Astrocyte (in vitro differentiated cells and primary cell): ENCODE data around the gene ITSN1. TPM values are rescaled to one million over a fixed set of nuclear protein-coding genes. Genes with fewer than 3 reads are reported as not detected.

Source experiments
- DNase-seq: peaks from one replicate; pipeline ENCODE4 v3.0.0-alpha.2; 2010; ENCODE audit warnings: low read depth
- FAIRE-seq: peaks from 2 replicates; lab custom pipeline; 2011; peaks lifted over from hg19 to GRCh38; lab: Jason Lieb, UNC
- H2AFZ ChIP-seq: 2 replicates; pipeline ENCODE4 v1.6.0; 2012; ENCODE audit warnings: low read depth, low read length, inconsistent platforms
- H3K27ac ChIP-seq: 2 replicates; pipeline ENCODE4 v1.5.1; 2011; ENCODE audit warnings: low read depth, low read length, inconsistent platforms
- H3K27me3 ChIP-seq: 2 replicates; pipeline ENCODE4 v1.6.0; 2011; ENCODE audit warnings: low read length, inconsistent platforms; ENCODE audit not compliant: insufficient read depth
- H3K36me3 ChIP-seq: 2 replicates; pipeline ENCODE4 v1.5.1; 2011; ENCODE audit warnings: low read length, inconsistent platforms; ENCODE audit not compliant: insufficient read depth
- H3K4me1 ChIP-seq: 2 replicates; pipeline ENCODE4 v1.5.1; 2011; ENCODE audit warnings: low read length, inconsistent platforms; ENCODE audit not compliant: insufficient read depth
- H3K4me2 ChIP-seq: 2 replicates; pipeline ENCODE4 v1.6.0; 2012; ENCODE audit warnings: low read length, inconsistent platforms
- H3K4me3 ChIP-seq: 2 replicates; pipeline ENCODE4 v1.5.1; 2011; ENCODE audit warnings: low read depth, mild to moderate bottlenecking, low read length, inconsistent platforms; ENCODE audit not compliant: insufficient read depth
- H3K79me2 ChIP-seq: 2 replicates; pipeline ENCODE4 v1.6.0; 2012; ENCODE audit warnings: mild to moderate bottlenecking, low read length, inconsistent platforms; ENCODE audit not compliant: insufficient read depth
- H3K9ac ChIP-seq: 2 replicates; pipeline ENCODE4 v1.6.0; 2012; ENCODE audit warnings: mild to moderate bottlenecking, low read length, inconsistent platforms
- H3K9me3 ChIP-seq: 2 replicates; pipeline ENCODE4 v1.5.1; 2012; ENCODE audit warnings: low read depth, mild to moderate bottlenecking, low read length, inconsistent platforms; ENCODE audit not compliant: insufficient read depth
- H4K20me1 ChIP-seq: 2 replicates; pipeline ENCODE4 v1.6.0; 2012; ENCODE audit warnings: low read length, inconsistent platforms; ENCODE audit not compliant: insufficient read depth
- H3K27ac Mint-ChIP-seq: one replicate; pipeline ENCODE4 v1.8.0; 2021; ENCODE audit warnings: mild to moderate bottlenecking, mixed read lengths; ENCODE audit not compliant: unreplicated experiment
- H3K27me3 Mint-ChIP-seq: one replicate; pipeline ENCODE4 v1.8.0; 2021; ENCODE audit warnings: low read depth, mixed read lengths; ENCODE audit not compliant: unreplicated experiment
- H3K36me3 Mint-ChIP-seq: one replicate; pipeline ENCODE4 v1.8.0; 2021; ENCODE audit warnings: low read depth, mixed read lengths; ENCODE audit not compliant: unreplicated experiment
- H3K4me1 Mint-ChIP-seq: one replicate; pipeline ENCODE4 v1.8.0; 2021; ENCODE audit warnings: low read depth, mixed read lengths; ENCODE audit not compliant: unreplicated experiment
- H3K4me3 Mint-ChIP-seq: one replicate; pipeline ENCODE4 v1.8.0; 2021; ENCODE audit warnings: mild to moderate bottlenecking, moderate library complexity, mixed read lengths; ENCODE audit not compliant: unreplicated experiment
- H3K9me3 Mint-ChIP-seq: one replicate; pipeline ENCODE4 v1.8.0; 2021; ENCODE audit warnings: mild to moderate bottlenecking, mixed read lengths; ENCODE audit not compliant: unreplicated experiment
- EZH2 ChIP-seq: IDR thresholded peaks from 2 replicates; pipeline ENCODE4 v1.6.1; 2012; ENCODE audit warnings: mild to moderate bottlenecking, low read length, inconsistent platforms; ENCODE audit not compliant: insufficient read depth
- total RNA-seq: library from RNA; stranded (reverse); gene quantifications from 2 replicates; pipeline ENCODE4 v1.2.1, GENCODE V29; 2021
- TF ChIP-seq, protein P1 (sequence below): IDR thresholded peaks from 2 replicates; pipeline ENCODE4 v1.5.1; 2011; ENCODE audit warnings: low read depth, mild to moderate bottlenecking, inconsistent platforms, low read length, moderate library complexity; ENCODE audit not compliant: insufficient read depth

ITSN1 gene
- total RNA-seq, 1 donor from 2014 or later = 77.3 TPM

- Histone ChIP-seq H3K4me3 (no peak overlapping the region), H3K9ac (no peak overlapping the region), H2AFZ (no peak overlapping the region), H3K9me3 (no peaks in the 10 kb centered on the region), H3K27ac (no peak overlapping the region), H3K4me1 (peaks cover 4% of the 10 kb centered on the region), H3K4me2 (no peak overlapping the region), H3K36me3 (peaks cover 5% of the 10 kb centered on the region), H3K79me2 (no peaks in the 10 kb centered on the region), H3K27me3 (no peaks in the 10 kb centered on the region), H4K20me1 (no peaks in the 10 kb centered on the region)
- FAIRE-seq = no peak
- Mint-ChIP-seq H3K27ac (peak overlapping the region; percentile 10), H3K4me3 (no peak overlapping the region), H3K4me1 (peaks cover 7% of the 10 kb centered on the region), H3K36me3 (peaks cover 29% of the 10 kb centered on the region), H3K9me3 (no peaks in the 10 kb centered on the region), H3K27me3 (no peaks in the 10 kb centered on the region)
- DNase-seq = no peak
- TF ChIP-seq EZH2 = no peak
- TF ChIP-seq, protein P1, sequence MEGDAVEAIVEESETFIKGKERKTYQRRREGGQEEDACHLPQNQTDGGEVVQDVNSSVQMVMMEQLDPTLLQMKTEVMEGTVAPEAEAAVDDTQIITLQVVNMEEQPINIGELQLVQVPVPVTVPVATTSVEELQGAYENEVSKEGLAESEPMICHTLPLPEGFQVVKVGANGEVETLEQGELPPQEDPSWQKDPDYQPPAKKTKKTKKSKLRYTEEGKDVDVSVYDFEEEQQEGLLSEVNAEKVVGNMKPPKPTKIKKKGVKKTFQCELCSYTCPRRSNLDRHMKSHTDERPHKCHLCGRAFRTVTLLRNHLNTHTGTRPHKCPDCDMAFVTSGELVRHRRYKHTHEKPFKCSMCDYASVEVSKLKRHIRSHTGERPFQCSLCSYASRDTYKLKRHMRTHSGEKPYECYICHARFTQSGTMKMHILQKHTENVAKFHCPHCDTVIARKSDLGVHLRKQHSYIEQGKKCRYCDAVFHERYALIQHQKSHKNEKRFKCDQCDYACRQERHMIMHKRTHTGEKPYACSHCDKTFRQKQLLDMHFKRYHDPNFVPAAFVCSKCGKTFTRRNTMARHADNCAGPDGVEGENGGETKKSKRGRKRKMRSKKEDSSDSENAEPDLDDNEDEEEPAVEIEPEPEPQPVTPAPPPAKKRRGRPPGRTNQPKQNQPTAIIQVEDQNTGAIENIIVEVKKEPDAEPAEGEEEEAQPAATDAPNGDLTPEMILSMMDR = no peak
Observed at GRCh38 chr21:33750017-33750416, 107.7 kb downstream of the ITSN1 start.

- Histone ChIP-seq H3K27me3 (no peaks in the 10 kb centered on the region), H3K4me2 (no peak overlapping the region), H3K4me1 (peaks cover 4% of the 10 kb centered on the region), H3K36me3 (peaks cover 4% of the 10 kb centered on the region), H3K79me2 (no peaks in the 10 kb centered on the region), H3K4me3 (no peak overlapping the region), H4K20me1 (no peaks in the 10 kb centered on the region), H3K9me3 (no peaks in the 10 kb centered on the region), H3K27ac (no peak overlapping the region), H2AFZ (no peak overlapping the region), H3K9ac (no peak overlapping the region)
- no peak overlapping the region for H3K4me3 Mint-ChIP-seq
- H3K27me3 Mint-ChIP-seq = no peaks in the 10 kb centered on the region
- DNase-seq (peak; percentile 18), FAIRE-seq (peak; percentile 80)
- H3K27ac Mint-ChIP-seq = peak overlapping the region; percentile 43
- H3K4me1 Mint-ChIP-seq = peaks cover 7% of the 10 kb centered on the region
- peaks cover 30% of the 10 kb centered on the region for H3K36me3 Mint-ChIP-seq
- H3K9me3 Mint-ChIP-seq = no peaks in the 10 kb centered on the region
- TF ChIP-seq, protein P1 = no peak
- no peak for TF ChIP-seq EZH2
Observed at GRCh38 chr21:33751120-33751519, 108.8 kb downstream of the ITSN1 start.

GRCh38 chr21:33751533-33751932 is 109.2 kb downstream of the ITSN1 start:
- H3K36me3 ChIP-seq = peaks cover 4% of the 10 kb centered on the region

More at GRCh38 chr21:33751533-33751932, 109.2 kb downstream of the ITSN1 start:
- TF ChIP-seq, protein P1 = no peak
- TF ChIP-seq EZH2 = no peak
- H3K27me3 ChIP-seq = no peaks in the 10 kb centered on the region
- no peak overlapping the region for H2AFZ ChIP-seq
- H3K36me3 Mint-ChIP-seq = peaks cover 28% of the 10 kb centered on the region
- no peaks in the 10 kb centered on the region for H4K20me1 ChIP-seq
- H3K9ac ChIP-seq = no peak overlapping the region
- no peak overlapping the region for H3K4me2 ChIP-seq
- H3K9me3 Mint-ChIP-seq = no peaks in the 10 kb centered on the region
- H3K79me2 ChIP-seq = no peaks in the 10 kb centered on the region
- H3K4me3 ChIP-seq = no peak overlapping the region
- H3K9me3 ChIP-seq = no peaks in the 10 kb centered on the region
- no peaks in the 10 kb centered on the region for H3K27me3 Mint-ChIP-seq
- H3K4me1 Mint-ChIP-seq = peaks cover 7% of the 10 kb centered on the region
- no peak overlapping the region for H3K4me3 Mint-ChIP-seq
- no peak overlapping the region for H3K27ac ChIP-seq
- DNase-seq = no peak
- peaks cover 4% of the 10 kb centered on the region for H3K4me1 ChIP-seq
- H3K27ac Mint-ChIP-seq = peak overlapping the region; percentile 43
- FAIRE-seq = no peak
